ENCODE data around the gene SOCS3.

DNA sequence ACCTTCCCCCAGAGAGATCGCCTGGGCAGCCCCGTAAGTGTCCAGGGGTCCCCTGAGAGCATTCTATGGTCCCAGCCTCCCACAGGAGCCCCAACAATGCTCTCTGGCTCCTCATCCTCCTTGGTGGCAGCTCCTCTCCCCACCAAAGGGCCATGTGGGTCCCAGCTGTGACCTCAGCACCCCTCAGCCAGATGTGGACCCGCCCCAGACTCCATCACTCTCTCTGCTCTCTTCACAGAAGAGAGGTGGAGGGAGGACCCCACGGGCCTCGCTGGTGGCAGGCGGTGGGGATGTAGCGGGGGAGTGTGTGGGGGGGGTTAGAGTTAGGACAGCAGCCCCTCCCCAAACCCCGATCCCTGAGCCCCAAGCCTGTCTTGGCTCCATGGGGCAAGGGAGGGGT lies 41.0 kb downstream of the SOCS3 start:
- no peak for TF ChIP-seq HDAC2 (IDR thresholded peaks at IDR 0.05)
- TF ChIP-seq, protein P1, sequence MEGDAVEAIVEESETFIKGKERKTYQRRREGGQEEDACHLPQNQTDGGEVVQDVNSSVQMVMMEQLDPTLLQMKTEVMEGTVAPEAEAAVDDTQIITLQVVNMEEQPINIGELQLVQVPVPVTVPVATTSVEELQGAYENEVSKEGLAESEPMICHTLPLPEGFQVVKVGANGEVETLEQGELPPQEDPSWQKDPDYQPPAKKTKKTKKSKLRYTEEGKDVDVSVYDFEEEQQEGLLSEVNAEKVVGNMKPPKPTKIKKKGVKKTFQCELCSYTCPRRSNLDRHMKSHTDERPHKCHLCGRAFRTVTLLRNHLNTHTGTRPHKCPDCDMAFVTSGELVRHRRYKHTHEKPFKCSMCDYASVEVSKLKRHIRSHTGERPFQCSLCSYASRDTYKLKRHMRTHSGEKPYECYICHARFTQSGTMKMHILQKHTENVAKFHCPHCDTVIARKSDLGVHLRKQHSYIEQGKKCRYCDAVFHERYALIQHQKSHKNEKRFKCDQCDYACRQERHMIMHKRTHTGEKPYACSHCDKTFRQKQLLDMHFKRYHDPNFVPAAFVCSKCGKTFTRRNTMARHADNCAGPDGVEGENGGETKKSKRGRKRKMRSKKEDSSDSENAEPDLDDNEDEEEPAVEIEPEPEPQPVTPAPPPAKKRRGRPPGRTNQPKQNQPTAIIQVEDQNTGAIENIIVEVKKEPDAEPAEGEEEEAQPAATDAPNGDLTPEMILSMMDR (IDR thresholded peaks at IDR 0.05), result no peak
- no peak for TF ChIP-seq EP300 (IDR thresholded peaks at IDR 0.05)
- TF ChIP-seq ZNF302 (CRISPR knock-in tag; IDR thresholded peaks at IDR 0.05), result no peak
- TF ChIP-seq POLR2A (IDR thresholded peaks at IDR 0.05; ENCODE audit: low read length), result no peak
- no peak for TF ChIP-seq ESRRA (IDR thresholded peaks at IDR 0.05; ENCODE audit: borderline replicate concordance, low read length)
- no peak for TF ChIP-seq BHLHE40 (IDR thresholded peaks at IDR 0.05; ENCODE audit: low read depth, low read length)
- TF ChIP-seq, protein P2, sequence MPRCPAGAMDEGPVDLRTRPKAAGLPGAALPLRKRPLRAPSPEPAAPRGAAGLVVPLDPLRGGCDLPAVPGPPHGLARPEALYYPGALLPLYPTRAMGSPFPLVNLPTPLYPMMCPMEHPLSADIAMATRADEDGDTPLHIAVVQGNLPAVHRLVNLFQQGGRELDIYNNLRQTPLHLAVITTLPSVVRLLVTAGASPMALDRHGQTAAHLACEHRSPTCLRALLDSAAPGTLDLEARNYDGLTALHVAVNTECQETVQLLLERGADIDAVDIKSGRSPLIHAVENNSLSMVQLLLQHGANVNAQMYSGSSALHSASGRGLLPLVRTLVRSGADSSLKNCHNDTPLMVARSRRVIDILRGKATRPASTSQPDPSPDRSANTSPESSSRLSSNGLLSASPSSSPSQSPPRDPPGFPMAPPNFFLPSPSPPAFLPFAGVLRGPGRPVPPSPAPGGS (IDR thresholded peaks at IDR 0.05), result no peak
- no peak for TF ChIP-seq ZFP36 (IDR thresholded peaks at IDR 0.05; ENCODE audit: borderline replicate concordance, partially characterized antibody)
- TF ChIP-seq EHMT2 (IDR thresholded peaks at IDR 0.05; ENCODE audit: low read depth), result no peak
- TF ChIP-seq, protein P3, sequence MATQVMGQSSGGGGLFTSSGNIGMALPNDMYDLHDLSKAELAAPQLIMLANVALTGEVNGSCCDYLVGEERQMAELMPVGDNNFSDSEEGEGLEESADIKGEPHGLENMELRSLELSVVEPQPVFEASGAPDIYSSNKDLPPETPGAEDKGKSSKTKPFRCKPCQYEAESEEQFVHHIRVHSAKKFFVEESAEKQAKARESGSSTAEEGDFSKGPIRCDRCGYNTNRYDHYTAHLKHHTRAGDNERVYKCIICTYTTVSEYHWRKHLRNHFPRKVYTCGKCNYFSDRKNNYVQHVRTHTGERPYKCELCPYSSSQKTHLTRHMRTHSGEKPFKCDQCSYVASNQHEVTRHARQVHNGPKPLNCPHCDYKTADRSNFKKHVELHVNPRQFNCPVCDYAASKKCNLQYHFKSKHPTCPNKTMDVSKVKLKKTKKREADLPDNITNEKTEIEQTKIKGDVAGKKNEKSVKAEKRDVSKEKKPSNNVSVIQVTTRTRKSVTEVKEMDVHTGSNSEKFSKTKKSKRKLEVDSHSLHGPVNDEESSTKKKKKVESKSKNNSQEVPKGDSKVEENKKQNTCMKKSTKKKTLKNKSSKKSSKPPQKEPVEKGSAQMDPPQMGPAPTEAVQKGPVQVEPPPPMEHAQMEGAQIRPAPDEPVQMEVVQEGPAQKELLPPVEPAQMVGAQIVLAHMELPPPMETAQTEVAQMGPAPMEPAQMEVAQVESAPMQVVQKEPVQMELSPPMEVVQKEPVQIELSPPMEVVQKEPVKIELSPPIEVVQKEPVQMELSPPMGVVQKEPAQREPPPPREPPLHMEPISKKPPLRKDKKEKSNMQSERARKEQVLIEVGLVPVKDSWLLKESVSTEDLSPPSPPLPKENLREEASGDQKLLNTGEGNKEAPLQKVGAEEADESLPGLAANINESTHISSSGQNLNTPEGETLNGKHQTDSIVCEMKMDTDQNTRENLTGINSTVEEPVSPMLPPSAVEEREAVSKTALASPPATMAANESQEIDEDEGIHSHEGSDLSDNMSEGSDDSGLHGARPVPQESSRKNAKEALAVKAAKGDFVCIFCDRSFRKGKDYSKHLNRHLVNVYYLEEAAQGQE (IDR thresholded peaks at IDR 0.05), result no peak

Measured in A549 (cell line).